Ascending aorta (tissue), 2 donors: ENCODE results near the gene CDH5. TPM values are rescaled to one million over a fixed set of nuclear protein-coding genes. Genes with fewer than 3 reads are reported as not detected.
"Not testable (repeated sequence)": the region's sequence is repeated elsewhere in the genome, so short reads cannot be mapped to it uniquely, and the experiment has no call there.

Experiments
- DNase-seq, 2 donors: peaks; one replicate each; pipeline ENCODE4 v3.0.0-alpha.2; 2019; ENCODE audit warnings: low spot score in 2 of 2
- H3K27ac ChIP-seq, 2 donors: fragments of 200-600 bp; sonication (generic); one replicate each; pipeline ENCODE4 v1.5.1; 2016 to 2017; ENCODE audit warnings: mild to moderate bottlenecking in 1 of 2
- H3K27me3 ChIP-seq: fragments of 200-600 bp; sonication (generic); one replicate; pipeline ENCODE4 v1.5.1; 2017
- H3K36me3 ChIP-seq, 2 donors: fragments of 200-600 bp; sonication (generic); one replicate each; pipeline ENCODE4 v1.5.1; 2016
- H3K4me1 ChIP-seq, 2 donors: fragments of 200-600 bp; sonication (generic); one replicate each; pipeline ENCODE4 v1.5.1; 2016 to 2017; ENCODE audit warnings: mild to moderate bottlenecking in 1 of 2
- H3K4me3 ChIP-seq, 2 donors: fragments of 200-600 bp; sonication (generic); one replicate each; pipeline ENCODE4 v1.5.1; 2016 to 2017; ENCODE audit warnings: mild to moderate bottlenecking in 1 of 2
- H3K9me3 ChIP-seq, 2 donors: fragments of 200-600 bp; sonication (generic); one replicate each; pipeline ENCODE4 v1.5.1; 2016
- intact Hi-C: fragments of 100-400 bp; cut with DNase I; formaldehyde crosslinking; loops from one replicate; pipeline ENCODE4 v1.15.1; 2023
- total RNA-seq: library from RNA; depleted of rRNA; stranded (reverse); fragments of >200 nt; gene quantifications from one replicate; pipeline ENCODE4 v1.1.0, GENCODE V29; 2016
- TF ChIP-seq, protein P1 (sequence below), 3 experiments: fragments of 200-600 bp in 2 of 3; fragments of 450-650 bp in 1 of 3; sonication (generic) in 2 of 3; IDR thresholded peaks; one replicate each; pipeline ENCODE4 v1.5.1; 2016 to 2019; ENCODE audit warnings: antibody characterized with exemption in 3 of 3, mild to moderate bottlenecking in 1 of 3, moderate library complexity in 1 of 3

Gene CDH5
- total RNA-seq, 1 donor from 2014 or later = 119 TPM

DNA sequence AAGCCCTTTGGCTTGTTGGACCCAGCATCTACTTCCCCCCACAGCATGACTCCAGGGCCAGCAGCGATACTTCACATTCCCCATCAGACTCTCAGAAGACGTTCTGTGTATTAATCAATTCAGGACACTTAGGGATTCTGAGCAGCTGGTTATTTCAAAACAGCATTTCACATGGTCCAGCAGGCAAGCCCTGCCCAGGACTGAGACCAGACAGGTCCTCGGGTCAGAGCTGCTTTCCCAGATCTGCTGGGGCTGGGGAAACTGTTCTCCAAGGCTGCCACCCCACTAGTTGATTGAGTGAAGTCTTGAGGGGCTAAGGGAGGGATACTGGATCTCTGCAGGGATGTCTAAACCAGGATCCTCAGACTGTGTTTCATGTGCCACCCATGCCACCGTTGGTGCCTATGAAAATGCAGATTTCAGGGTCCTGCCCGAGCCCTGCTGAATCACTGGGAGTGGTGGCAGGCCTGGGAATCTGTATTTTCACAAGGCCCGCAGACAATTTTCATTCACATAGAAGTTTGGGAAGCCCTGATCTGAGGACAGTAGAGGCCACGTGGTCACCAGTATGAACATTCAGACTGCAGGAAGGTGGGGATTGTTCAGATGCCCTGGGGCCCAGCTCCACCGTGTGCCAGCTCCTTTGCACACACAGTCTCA is 40.6 kb upstream of the CDH5 start:
- intact Hi-C loops = no loop called here
- no peaks in the 10 kb centered on the region for H3K9me3 ChIP-seq
- peaks cover 3 to 8% of the 10 kb centered on the region in 2 donors for H3K4me1 ChIP-seq
- H3K4me3 ChIP-seq = no peak overlapping the region
- H3K36me3 ChIP-seq = no peaks in the 10 kb centered on the region
- TF ChIP-seq, protein P1, sequence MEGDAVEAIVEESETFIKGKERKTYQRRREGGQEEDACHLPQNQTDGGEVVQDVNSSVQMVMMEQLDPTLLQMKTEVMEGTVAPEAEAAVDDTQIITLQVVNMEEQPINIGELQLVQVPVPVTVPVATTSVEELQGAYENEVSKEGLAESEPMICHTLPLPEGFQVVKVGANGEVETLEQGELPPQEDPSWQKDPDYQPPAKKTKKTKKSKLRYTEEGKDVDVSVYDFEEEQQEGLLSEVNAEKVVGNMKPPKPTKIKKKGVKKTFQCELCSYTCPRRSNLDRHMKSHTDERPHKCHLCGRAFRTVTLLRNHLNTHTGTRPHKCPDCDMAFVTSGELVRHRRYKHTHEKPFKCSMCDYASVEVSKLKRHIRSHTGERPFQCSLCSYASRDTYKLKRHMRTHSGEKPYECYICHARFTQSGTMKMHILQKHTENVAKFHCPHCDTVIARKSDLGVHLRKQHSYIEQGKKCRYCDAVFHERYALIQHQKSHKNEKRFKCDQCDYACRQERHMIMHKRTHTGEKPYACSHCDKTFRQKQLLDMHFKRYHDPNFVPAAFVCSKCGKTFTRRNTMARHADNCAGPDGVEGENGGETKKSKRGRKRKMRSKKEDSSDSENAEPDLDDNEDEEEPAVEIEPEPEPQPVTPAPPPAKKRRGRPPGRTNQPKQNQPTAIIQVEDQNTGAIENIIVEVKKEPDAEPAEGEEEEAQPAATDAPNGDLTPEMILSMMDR (IDR thresholded peaks at IDR 0.05) = no peak
- no peak for DNase-seq
- no peak overlapping the region for H3K27ac ChIP-seq
- H3K27me3 ChIP-seq = no peaks in the 10 kb centered on the region

DNA sequence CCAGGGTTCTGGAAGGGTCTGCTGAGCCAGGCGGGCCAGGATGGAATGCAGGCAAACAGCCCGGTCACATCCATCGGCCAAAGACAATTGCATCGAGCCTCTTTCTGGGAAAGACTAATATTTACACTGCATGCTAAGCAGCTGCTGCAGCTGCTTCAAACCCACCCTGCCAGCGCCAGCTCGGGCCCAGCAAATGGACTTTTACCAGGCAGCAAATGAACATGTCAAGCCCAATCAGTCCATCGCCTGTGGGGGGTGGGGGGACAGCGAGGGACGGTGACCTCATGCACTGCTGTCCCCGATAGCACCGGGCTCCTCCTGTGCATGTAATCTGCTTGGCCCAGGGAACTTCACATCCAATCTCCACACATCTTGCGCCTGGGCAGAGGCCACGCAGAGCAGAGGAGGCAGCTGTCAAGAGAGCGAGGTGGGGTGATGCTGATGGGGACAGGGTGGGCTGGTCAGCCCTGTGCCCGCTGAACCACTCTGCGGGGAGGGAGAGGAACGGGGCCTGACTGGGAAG is 39.4 kb upstream of the CDH5 start:
- Histone ChIP-seq H3K36me3 (no peaks in the 10 kb centered on the region), H3K27ac (no peak overlapping the region), H3K4me1 (peaks cover 3 to 8% of the 10 kb centered on the region in 2 donors), H3K9me3 (no peaks in the 10 kb centered on the region), H3K4me3 (no peak overlapping the region), H3K27me3 (no peaks in the 10 kb centered on the region)
- no peak for DNase-seq
- TF ChIP-seq, protein P1 (IDR thresholded peaks at IDR 0.05) = no peak
- intact Hi-C loops = no loop called here

DNA sequence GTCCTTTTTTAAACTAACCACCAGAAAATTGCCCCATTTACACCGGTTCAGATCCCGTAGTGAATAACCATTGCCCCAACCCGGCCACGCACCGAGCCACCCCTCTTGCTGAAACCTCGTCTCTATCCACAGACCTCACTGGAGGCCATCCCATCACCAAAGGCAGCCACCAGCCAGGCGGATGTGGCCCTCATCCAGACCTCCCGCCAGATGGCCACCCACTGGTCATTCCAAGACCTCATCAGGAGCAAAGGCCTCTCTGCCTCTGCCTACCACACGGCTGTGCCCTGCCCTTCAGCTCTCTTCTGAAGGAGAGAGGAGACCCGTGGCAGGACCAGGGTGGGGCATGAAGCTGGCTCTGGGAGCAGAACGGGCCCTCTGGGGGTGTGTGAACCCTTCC is 38.2 kb upstream of the CDH5 start:
- Histone ChIP-seq H3K36me3 (no peaks in the 10 kb centered on the region), H3K4me1 (peaks cover 3 to 8% of the 10 kb centered on the region in 2 donors), H3K4me3 (no peak overlapping the region), H3K9me3 (no peaks in the 10 kb centered on the region), H3K27ac (no peak overlapping the region), H3K27me3 (no peaks in the 10 kb centered on the region)
- intact Hi-C loops = no loop called here
- DNase-seq = no peak
- TF ChIP-seq, protein P1 (IDR thresholded peaks at IDR 0.05) = no peak

DNA sequence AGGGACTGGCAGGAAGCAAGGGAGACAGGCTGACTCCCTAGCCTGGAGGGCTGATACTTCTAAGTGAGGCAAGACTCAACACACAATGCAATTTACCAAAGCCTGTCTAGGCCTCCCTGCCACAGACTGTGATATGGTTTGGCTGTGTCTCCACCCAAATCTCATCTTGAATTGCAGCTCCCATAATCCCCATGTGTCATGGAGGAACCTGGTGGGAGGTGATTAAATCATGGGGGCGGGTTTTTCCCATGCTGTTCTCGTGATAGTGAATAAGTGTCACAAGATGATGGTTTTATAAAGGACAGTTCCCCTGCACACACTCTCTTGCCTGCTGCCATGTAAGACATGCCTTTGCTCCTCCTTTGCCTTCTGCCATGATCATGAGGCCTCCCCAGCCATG is 35.0 kb upstream of the CDH5 start:
- intact Hi-C loops, H3K36me3 ChIP-seq, H3K4me1 ChIP-seq, DNase-seq, H3K27me3 ChIP-seq, H3K9me3 ChIP-seq, H3K27ac ChIP-seq, H3K4me3 ChIP-seq: not testable (repeated sequence)

DNA sequence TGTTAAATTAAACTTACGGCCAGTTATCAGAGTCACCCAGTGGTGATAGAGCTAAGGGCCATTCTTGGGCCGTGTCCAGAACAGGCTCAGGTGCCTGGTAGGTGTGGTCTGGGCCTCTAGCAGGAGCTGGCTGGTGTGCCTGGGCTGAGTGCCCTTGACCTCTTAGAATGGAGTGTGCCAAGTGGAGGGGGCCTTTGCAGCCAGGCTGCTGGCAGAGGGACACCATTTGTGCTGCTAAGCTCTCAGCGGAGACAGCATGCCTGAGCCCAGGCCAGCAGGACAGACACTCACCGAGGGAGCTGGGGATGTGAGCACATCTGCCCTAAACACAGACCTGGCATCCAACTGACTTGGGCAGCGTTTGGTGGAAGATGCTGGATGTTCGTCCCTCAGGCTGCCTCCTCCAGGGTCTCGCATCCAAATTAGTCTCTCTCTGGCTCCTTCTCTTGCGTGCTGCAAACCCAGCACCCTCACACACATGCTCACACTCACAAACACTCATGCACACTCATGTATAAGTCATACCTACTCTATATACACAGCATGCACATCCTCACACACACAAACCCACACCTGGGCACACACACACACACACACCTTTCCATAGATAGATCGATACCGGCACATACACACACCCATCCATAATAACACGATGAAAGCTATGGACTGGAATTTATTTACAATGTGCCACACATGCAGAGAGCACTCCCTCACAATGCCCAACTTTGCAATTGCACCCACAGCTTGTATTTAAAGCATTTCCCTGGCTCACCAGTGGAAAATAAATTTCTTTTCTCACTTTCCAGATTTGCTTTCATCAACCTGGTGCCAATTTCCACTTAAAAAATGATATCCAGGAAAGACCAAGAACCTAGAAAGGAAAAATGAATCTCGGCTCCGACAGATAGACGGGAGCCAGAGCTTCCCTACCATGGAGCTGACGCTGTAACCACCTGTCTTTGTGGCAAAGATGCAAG is 33.6 kb upstream of the CDH5 start:
- Histone ChIP-seq H3K4me3 (no peak overlapping the region), H3K27me3 (no peaks in the 10 kb centered on the region), H3K36me3 (no peaks in the 10 kb centered on the region), H3K4me1 (no peaks in the 10 kb centered on the region), H3K27ac (no peak overlapping the region), H3K9me3 (no peaks in the 10 kb centered on the region)
- TF ChIP-seq, protein P1 (IDR thresholded peaks at IDR 0.05) = no peak
- no peak for DNase-seq
- intact Hi-C loops = no loop called here
